CD14-positive monocyte (primary cell): ENCODE results near the gene TDRD9. TPM values are rescaled to one million over a fixed set of nuclear protein-coding genes. Genes with fewer than 3 reads are reported as not detected.
A peak's percentile ranks its signal among the peaks of the same experiment; 100 is the strongest.

Source experiments
- DNase-seq, 3 donors: peaks; one replicate each; pipeline ENCODE4 v3.0.0-alpha.2; 2011 to 2022
- H2AFZ ChIP-seq: 2 replicates; pipeline ENCODE4 v1.6.0; 2012; ENCODE audit warnings: mild to moderate bottlenecking, low read depth, low read length, inconsistent platforms; ENCODE audit not compliant: insufficient read depth, poor library complexity, severe bottlenecking
- H3K27ac ChIP-seq, 2 donors: 1 replicate in 1 of 2; 2 replicates in 1 of 2; pipeline ENCODE4 v1.5.1; 2012 to 2013; ENCODE audit warnings: low read length in 2 of 2, control low read depth in 1 of 2, inconsistent platforms in 1 of 2, low read depth in 1 of 2, mild to moderate bottlenecking in 1 of 2
- H3K27me3 ChIP-seq, 2 donors: one replicate each; pipeline versions ENCODE4 v1.6.0 to v1.6.1; 2011 to 2013; ENCODE audit warnings: low read length in 2 of 2; ENCODE audit not compliant: control insufficient read depth in 2 of 2, insufficient read depth in 2 of 2
- H3K36me3 ChIP-seq, 2 donors: replicated peaks in 1 of 2; 1 replicate in 1 of 2; 2 replicates in 1 of 2; pipeline versions ENCODE4 v1.5.1 to v1.6.1; 2012 to 2013; ENCODE audit warnings: low read length in 2 of 2, control low read depth in 1 of 2, inconsistent platforms in 1 of 2, mild to moderate bottlenecking in 1 of 2; ENCODE audit not compliant: insufficient read depth in 2 of 2, control insufficient read depth in 1 of 2
- H3K4me1 ChIP-seq, 2 donors: 1 replicate in 1 of 2; 2 replicates in 1 of 2; pipeline versions ENCODE4 v1.5.1 to v1.6.1; 2012 to 2013; ENCODE audit warnings: low read length in 2 of 2, control low read depth in 1 of 2, inconsistent platforms in 1 of 2, mild to moderate bottlenecking in 1 of 2, moderate library complexity in 1 of 2; ENCODE audit not compliant: insufficient read depth in 2 of 2, control insufficient read depth in 1 of 2
- H3K4me2 ChIP-seq: replicated peaks from 2 replicates; pipeline ENCODE3; 2012; ENCODE audit warnings: low read length, moderate library complexity, mild to moderate bottlenecking; ENCODE audit not compliant: poor library complexity, severe bottlenecking; ENCODE audit errors: extremely low read depth
- H3K4me3 ChIP-seq, 3 experiments: fragments of 200-600 bp in 1 of 3; sonication (generic) in 1 of 3; replicated peaks in 1 of 3; 1 replicate in 2 of 3; 2 replicates in 1 of 3; pipeline ENCODE4 v1.5.1; 2011 to 2013; ENCODE audit warnings: low read length in 3 of 3, mild to moderate bottlenecking in 3 of 3, control low read depth in 2 of 3, low read depth in 2 of 3, inconsistent platforms in 1 of 3, moderate library complexity in 1 of 3
- H3K79me2 ChIP-seq: 2 replicates; pipeline ENCODE4 v1.6.0; 2012; ENCODE audit warnings: mild to moderate bottlenecking, control low read depth, inconsistent platforms, low read length, moderate library complexity; ENCODE audit not compliant: insufficient read depth
- H3K9ac ChIP-seq: 2 replicates; pipeline ENCODE4 v1.6.0; 2017; ENCODE audit warnings: low read length, mild to moderate bottlenecking; ENCODE audit not compliant: insufficient read depth, poor library complexity, severe bottlenecking
- H3K9me3 ChIP-seq, 2 donors: replicated peaks in 1 of 2; 1 replicate in 1 of 2; 2 replicates in 1 of 2; pipeline versions ENCODE4 v1.5.1 to v1.6.1; 2012 to 2013; ENCODE audit warnings: low read length in 2 of 2, control low read depth in 1 of 2; ENCODE audit not compliant: control insufficient read depth in 1 of 2, insufficient read depth in 1 of 2
- H4K20me1 ChIP-seq: 2 replicates; pipeline ENCODE4 v1.6.0; 2012; ENCODE audit warnings: mild to moderate bottlenecking, low read length, control low read depth, moderate library complexity; ENCODE audit not compliant: insufficient read depth
- H3K27ac Mint-ChIP-seq, 7 donors: one replicate each; pipeline ENCODE4 v1.8.0; 2020; ENCODE audit warnings: mild to moderate bottlenecking in 7 of 7, mixed read lengths in 7 of 7, moderate library complexity in 6 of 7, inconsistent platforms in 2 of 7
- H3K27me3 Mint-ChIP-seq, 3 donors: one replicate each; pipeline ENCODE4 v1.8.0; 2021 to 2022; ENCODE audit warnings: low read depth in 3 of 3, mild to moderate bottlenecking in 3 of 3, mixed read lengths in 3 of 3, moderate library complexity in 3 of 3, inconsistent platforms in 1 of 3
- H3K36me3 Mint-ChIP-seq, 2 donors: one replicate each; pipeline ENCODE4 v1.8.0; 2020; ENCODE audit warnings: mixed read lengths in 2 of 2, inconsistent platforms in 1 of 2, mild to moderate bottlenecking in 1 of 2
- H3K4me1 Mint-ChIP-seq: one replicate; pipeline ENCODE4 v1.8.0; 2020; ENCODE audit warnings: mild to moderate bottlenecking, mixed read lengths
- H3K4me3 Mint-ChIP-seq, 2 donors: one replicate each; pipeline ENCODE4 v1.8.0; 2020; ENCODE audit warnings: mild to moderate bottlenecking in 2 of 2, mixed read lengths in 2 of 2, moderate library complexity in 1 of 2
- H3K9me3 Mint-ChIP-seq, 7 donors: one replicate each; pipeline ENCODE4 v1.8.0; 2020 to 2022; ENCODE audit warnings: mixed read lengths in 7 of 7, mild to moderate bottlenecking in 6 of 7, moderate library complexity in 6 of 7, inconsistent platforms in 2 of 7
- CTCF ChIP-seq: fragments of 200-600 bp; IDR thresholded peaks from one replicate; pipeline ENCODE4 v1.8.0; 2022; ENCODE audit warnings: antibody characterized with exemption, mild to moderate bottlenecking
- WGBS: methylation state at CpG from one replicate; pipeline ENCODE4 v1.1.5; 2013; ENCODE audit warnings: missing lambda C conversion rate; ENCODE audit not compliant: insufficient coverage; 5-methylcytosine and 5-hydroxymethylcytosine counted together
- intact Hi-C, 2 donors: fragments of 100-400 bp; cut with micrococcal nuclease; formaldehyde crosslinking; loops; one replicate each; pipeline versions ENCODE4 v1.15.0 to v1.15.1; 2023
- polyA plus RNA-seq, 3 donors: library from polyadenylated mRNA; depleted of rRNA in 1 of 3; unstranded in 2 of 3; stranded (reverse) in 1 of 3; fragments of 300-500 nt in 2 of 3; fragments of >200 nt in 1 of 3; fragmentation: Illumina TruSeq in 2 of 3; gene quantifications; 1 replicate in 2 of 3; 2 replicates in 1 of 3; pipeline ENCODE4 v1.2.3, GENCODE V29; 2012 to 2021

Gene TDRD9
- polyA plus RNA-seq, 3 donors, result 7.6 to 12.1 (median 11.8) TPM

- no peak overlapping the region for H3K27ac Mint-ChIP-seq
- no peak overlapping the region for H3K4me3 Mint-ChIP-seq
- intact Hi-C loops, result no loop called here
- Histone ChIP-seq H3K79me2 (peaks cover 12% of the 10 kb centered on the region), H3K36me3 (peaks cover 43 to 56% of the 10 kb centered on the region in 2 donors), H3K27ac (no peak overlapping the region), H3K4me2 (no peak overlapping the region), H3K9ac (no peak overlapping the region), H2AFZ (no peak overlapping the region), H3K9me3 (no peaks in the 10 kb centered on the region), H4K20me1 (peaks cover 49% of the 10 kb centered on the region), H3K4me1 (peaks cover 0 to 1% of the 10 kb centered on the region in 2 donors), H3K27me3 (no peaks in the 10 kb centered on the region), H3K4me3 (no peak overlapping the region)
- peaks cover 0 to 1% (median 0%) of the 10 kb centered on the region in 3 donors for H3K27me3 Mint-ChIP-seq
- 100% methylated on average over 3 of the region's 6 CpGs for WGBS
- H3K9me3 Mint-ChIP-seq, result peaks cover 0 to 2% (median 0%) of the 10 kb centered on the region in 7 donors
- no peak for DNase-seq
- H3K4me1 Mint-ChIP-seq, result peaks cover 9% of the 10 kb centered on the region
- peaks cover 47 to 61% of the 10 kb centered on the region in 2 donors for H3K36me3 Mint-ChIP-seq
- TF ChIP-seq CTCF, result no peak
These were observed 17.3 kb upstream of the TDRD9 start for GRCh38 chr14:103910984-103911383.

- Histone ChIP-seq H3K9me3 (no peaks in the 10 kb centered on the region), H3K9ac (no peak overlapping the region), H3K4me1 (peaks cover 10% of the 10 kb centered on the region in 2 donors), H3K4me2 (no peak overlapping the region), H2AFZ (no peak overlapping the region), H3K79me2 (peaks cover 59% of the 10 kb centered on the region), H3K4me3 (no peak overlapping the region), H4K20me1 (peaks cover 95% of the 10 kb centered on the region), H3K36me3 (peaks cover 50 to 73% of the 10 kb centered on the region in 2 donors), H3K27me3 (no peaks in the 10 kb centered on the region), H3K27ac (peak overlapping the region in 1 of 2 donors; percentile 27)
- no peak for TF ChIP-seq CTCF
- H3K27ac Mint-ChIP-seq, result peak overlapping the region in 3 of 7 donors; percentile 31 to 56 (median 49)
- WGBS, result 92% methylated on average over 6 of the region's 6 CpGs
- peaks cover 52 to 67% of the 10 kb centered on the region in 2 donors for H3K36me3 Mint-ChIP-seq
- H3K27me3 Mint-ChIP-seq, result peaks cover 0 to 3% (median 0%) of the 10 kb centered on the region in 3 donors
- no peak overlapping the region for H3K4me3 Mint-ChIP-seq
- H3K4me1 Mint-ChIP-seq, result peaks cover 14% of the 10 kb centered on the region
- no peaks in the 10 kb centered on the region for H3K9me3 Mint-ChIP-seq
- no peak for DNase-seq
- intact Hi-C loops, result no loop called here
These were observed 12.6 kb upstream of the TDRD9 start for GRCh38 chr14:103915616-103916015.
